OCI-LY3 (cell line): ENCODE data around the gene FLCN.
A peak's percentile ranks its signal among the peaks of the same experiment; 100 is the strongest.

Experiments
- H2AFZ ChIP-seq: fragments of 200-600, 300-600 bp; shearing (Covaris generic); 2 replicates; pipeline ENCODE4 v1.6.0; 2014; ENCODE audit warnings: antibody characterized with exemption, low read depth, low read length
- H3K27ac ChIP-seq: fragments of 200-600, 300-600 bp; sonication (generic); 2 replicates; pipeline ENCODE4 v1.5.1; 2014; ENCODE audit warnings: mild to moderate bottlenecking, low read length, moderate library complexity, mixed read lengths
- H3K27me3 ChIP-seq: fragments of 200-600, 300-600 bp; sonication (generic); 2 replicates; pipeline ENCODE4 v1.6.1; 2014; ENCODE audit warnings: low read depth, low read length, mixed read lengths
- H3K36me3 ChIP-seq: fragments of 200-600, 300-600 bp; sonication (generic); replicated peaks from 2 replicates; pipeline ENCODE3; 2014; ENCODE audit warnings: low read depth, low read length, mixed read lengths
- H3K4me1 ChIP-seq: fragments of 300-600, 200-600 bp; sonication (generic); 2 replicates; pipeline ENCODE4 v1.6.1; 2014; ENCODE audit warnings: low read length, mixed read lengths
- H3K4me2 ChIP-seq: fragments of 200-600, 300-600 bp; sonication (generic); 2 replicates; pipeline ENCODE4 v1.6.1; 2014; ENCODE audit warnings: low read length, mixed read lengths
- H3K4me3 ChIP-seq: fragments of 300-600, 200-600 bp; sonication (generic); 2 replicates; pipeline ENCODE4 v1.5.1; 2014; ENCODE audit warnings: antibody characterized with exemption, mild to moderate bottlenecking, low read length, moderate library complexity
- H3K79me2 ChIP-seq: fragments of 300-600, 200-600 bp; shearing (Covaris generic); 2 replicates; pipeline ENCODE4 v1.6.1; 2014; ENCODE audit warnings: mild to moderate bottlenecking, low read length, mixed read lengths
- H3K9ac ChIP-seq: fragments of 300-600, 200-600 bp; shearing (Covaris generic); 2 replicates; pipeline ENCODE4 v1.6.0; 2014; ENCODE audit warnings: mild to moderate bottlenecking, low read length, moderate library complexity
- H3K9me3 ChIP-seq: fragments of 200-600, 300-600 bp; shearing (Covaris generic); 2 replicates; pipeline ENCODE4 v1.6.1; 2014; ENCODE audit warnings: low read length, mixed read lengths; ENCODE audit not compliant: insufficient read depth
- H4K20me1 ChIP-seq: fragments of 200-600, 300-600 bp; sonication (generic); 2 replicates; pipeline ENCODE4 v1.6.1; 2016; ENCODE audit warnings: low read length, mixed read lengths; ENCODE audit not compliant: insufficient read depth
- EZH2phosphoT487 ChIP-seq: fragments of 200-600 bp; shearing (Covaris generic); IDR thresholded peaks from 2 replicates; pipeline ENCODE4 v1.6.1; 2018; ENCODE audit warnings: antibody characterized with exemption, mixed run types, low read depth
- TF ChIP-seq, protein P1 (sequence below): fragments of 200-600, 300-600 bp; sonication (generic); IDR thresholded peaks from 2 replicates; pipeline ENCODE4 v1.5.1; 2014; ENCODE audit warnings: antibody characterized with exemption, low read length, low read depth

Gene FLCN

DNA sequence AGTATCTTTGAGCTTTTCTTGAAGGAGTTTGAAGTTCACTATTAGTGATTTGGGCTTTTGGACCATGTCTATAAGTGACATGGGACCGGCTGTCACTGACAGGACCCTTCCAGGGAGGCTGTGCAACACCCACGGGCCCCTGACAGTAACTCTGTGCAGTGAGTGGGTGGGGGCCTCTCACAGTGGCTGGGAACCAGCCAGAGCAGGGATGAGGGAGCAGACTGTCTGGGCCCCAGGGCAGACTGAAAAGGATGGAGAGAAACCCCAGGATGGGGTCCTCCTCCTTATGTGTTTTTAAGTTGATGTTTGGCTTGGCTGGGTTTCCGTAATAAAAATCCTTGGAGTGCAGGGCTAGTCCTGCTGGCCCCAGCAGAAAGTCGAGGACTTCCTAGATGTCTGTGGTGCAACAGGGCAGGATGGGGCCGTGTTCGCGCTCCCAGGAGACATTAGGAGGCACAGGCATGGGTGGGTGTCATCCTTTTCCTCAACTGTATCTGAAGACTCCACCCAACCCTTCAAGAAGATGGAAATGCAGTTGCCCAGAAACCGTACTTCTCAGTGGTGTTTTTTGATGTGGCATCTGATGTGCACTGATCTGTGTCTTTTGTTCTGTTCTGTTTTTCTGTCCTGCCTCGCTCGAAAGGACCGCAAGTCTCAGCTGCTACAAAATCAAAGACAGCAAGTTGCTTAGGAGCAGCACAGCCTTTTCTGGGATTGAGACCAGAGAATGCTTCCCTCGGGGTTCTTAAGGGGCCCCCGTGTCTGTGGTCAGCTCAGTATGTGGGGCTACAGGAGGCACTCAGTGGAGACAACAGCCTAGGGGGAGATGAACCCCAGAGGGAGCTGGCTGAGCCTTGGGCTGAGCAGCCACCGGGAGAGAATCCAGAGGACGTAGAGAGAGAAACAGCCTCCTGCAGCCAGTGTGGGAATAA lies 55.0 kb downstream of the FLCN start:
- Histone ChIP-seq H3K79me2 (no peaks in the 10 kb centered on the region), H3K9ac (no peak overlapping the region), H3K27me3 (no peaks in the 10 kb centered on the region), H3K36me3 (peaks cover 7% of the 10 kb centered on the region), H3K27ac (no peak overlapping the region), H2AFZ (no peak overlapping the region), H3K4me3 (no peak overlapping the region), H3K4me2 (peak overlapping the region; percentile 48), H4K20me1 (no peaks in the 10 kb centered on the region), H3K4me1 (peaks cover 24% of the 10 kb centered on the region), H3K9me3 (no peaks in the 10 kb centered on the region)
- no peak for TF ChIP-seq EZH2phosphoT487
- TF ChIP-seq, protein P1, sequence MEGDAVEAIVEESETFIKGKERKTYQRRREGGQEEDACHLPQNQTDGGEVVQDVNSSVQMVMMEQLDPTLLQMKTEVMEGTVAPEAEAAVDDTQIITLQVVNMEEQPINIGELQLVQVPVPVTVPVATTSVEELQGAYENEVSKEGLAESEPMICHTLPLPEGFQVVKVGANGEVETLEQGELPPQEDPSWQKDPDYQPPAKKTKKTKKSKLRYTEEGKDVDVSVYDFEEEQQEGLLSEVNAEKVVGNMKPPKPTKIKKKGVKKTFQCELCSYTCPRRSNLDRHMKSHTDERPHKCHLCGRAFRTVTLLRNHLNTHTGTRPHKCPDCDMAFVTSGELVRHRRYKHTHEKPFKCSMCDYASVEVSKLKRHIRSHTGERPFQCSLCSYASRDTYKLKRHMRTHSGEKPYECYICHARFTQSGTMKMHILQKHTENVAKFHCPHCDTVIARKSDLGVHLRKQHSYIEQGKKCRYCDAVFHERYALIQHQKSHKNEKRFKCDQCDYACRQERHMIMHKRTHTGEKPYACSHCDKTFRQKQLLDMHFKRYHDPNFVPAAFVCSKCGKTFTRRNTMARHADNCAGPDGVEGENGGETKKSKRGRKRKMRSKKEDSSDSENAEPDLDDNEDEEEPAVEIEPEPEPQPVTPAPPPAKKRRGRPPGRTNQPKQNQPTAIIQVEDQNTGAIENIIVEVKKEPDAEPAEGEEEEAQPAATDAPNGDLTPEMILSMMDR, result no peak

DNA sequence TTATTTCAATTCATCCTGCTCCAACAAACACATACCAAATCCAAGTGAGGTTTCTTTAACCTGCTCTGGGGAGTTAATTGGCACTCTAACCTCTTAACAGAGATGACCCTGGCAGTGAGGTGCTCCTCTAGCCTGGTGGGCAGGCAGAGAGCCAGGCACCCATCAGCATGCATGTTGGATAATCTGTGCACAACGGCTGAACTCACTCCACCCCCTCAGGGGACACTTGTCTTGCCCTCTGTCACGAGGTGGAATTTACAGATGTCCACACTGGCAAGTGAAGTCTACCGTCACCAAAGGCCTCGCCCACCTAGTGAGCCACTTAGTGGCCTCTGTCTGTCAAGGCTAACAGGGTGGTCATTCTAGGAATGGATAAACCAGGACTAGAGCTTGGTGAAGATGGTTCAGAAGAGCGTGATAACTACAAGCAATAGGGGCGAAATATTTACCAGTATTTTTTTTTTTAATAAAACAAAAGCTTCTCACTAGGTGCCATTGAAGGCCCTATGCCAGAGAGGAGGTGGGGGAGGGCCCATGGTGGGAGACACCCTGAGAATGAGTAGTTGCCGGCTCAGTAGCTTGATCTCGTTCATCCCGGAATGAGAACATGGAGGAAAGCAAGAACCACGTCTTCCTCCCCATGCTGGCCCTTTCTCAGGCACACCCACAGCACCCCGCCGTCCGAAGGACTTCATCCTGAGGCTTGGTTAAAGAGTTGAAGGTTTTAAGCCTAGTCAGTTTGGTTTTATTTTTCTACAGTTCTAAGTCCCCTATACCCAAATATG lies 56.0 kb downstream of the FLCN start:
- no peaks in the 10 kb centered on the region for H3K9me3 ChIP-seq
- H2AFZ ChIP-seq, result no peak overlapping the region
- H3K27ac ChIP-seq, result no peak overlapping the region
- H3K4me2 ChIP-seq, result no peak overlapping the region
- TF ChIP-seq, protein P1, result no peak
- TF ChIP-seq EZH2phosphoT487, result no peak
- H3K4me3 ChIP-seq, result no peak overlapping the region
- H3K79me2 ChIP-seq, result no peaks in the 10 kb centered on the region
- peaks cover 7% of the 10 kb centered on the region for H3K36me3 ChIP-seq
- H3K27me3 ChIP-seq, result no peaks in the 10 kb centered on the region
- H4K20me1 ChIP-seq, result no peaks in the 10 kb centered on the region
- H3K4me1 ChIP-seq, result peaks cover 24% of the 10 kb centered on the region
- no peak overlapping the region for H3K9ac ChIP-seq

DNA sequence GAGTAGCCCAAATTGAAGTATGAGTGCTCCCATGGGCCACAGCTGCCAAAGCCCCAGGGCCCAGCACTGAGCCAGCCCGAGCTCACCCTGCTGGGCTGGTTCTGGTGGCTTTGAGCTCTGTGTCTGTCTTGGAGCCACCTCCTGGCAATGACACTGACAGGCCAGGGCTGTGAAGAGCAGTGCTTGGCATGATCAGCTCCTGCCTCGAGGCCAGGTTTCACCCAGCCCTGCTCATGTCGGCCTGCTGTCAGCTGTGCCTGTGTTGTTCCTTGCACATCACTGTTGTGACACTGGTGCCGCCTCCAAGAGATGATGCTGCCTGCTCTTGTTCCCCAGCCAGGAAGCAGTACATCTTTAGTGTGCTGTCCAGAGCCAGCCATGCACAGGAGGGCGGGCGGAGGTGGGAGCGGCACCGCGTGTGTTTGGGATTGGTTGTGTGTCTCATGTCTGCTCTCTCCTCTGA lies 56.8 kb downstream of the FLCN start:
- no peak overlapping the region for H3K4me2 ChIP-seq
- no peak overlapping the region for H3K27ac ChIP-seq
- H2AFZ ChIP-seq, result no peak overlapping the region
- TF ChIP-seq EZH2phosphoT487, result no peak
- TF ChIP-seq, protein P1, result no peak
- peaks cover 7% of the 10 kb centered on the region for H3K36me3 ChIP-seq
- H4K20me1 ChIP-seq, result no peaks in the 10 kb centered on the region
- H3K4me1 ChIP-seq, result peaks cover 24% of the 10 kb centered on the region
- H3K9ac ChIP-seq, result no peak overlapping the region
- H3K79me2 ChIP-seq, result no peaks in the 10 kb centered on the region
- no peaks in the 10 kb centered on the region for H3K27me3 ChIP-seq
- H3K9me3 ChIP-seq, result no peaks in the 10 kb centered on the region
- no peak overlapping the region for H3K4me3 ChIP-seq

DNA sequence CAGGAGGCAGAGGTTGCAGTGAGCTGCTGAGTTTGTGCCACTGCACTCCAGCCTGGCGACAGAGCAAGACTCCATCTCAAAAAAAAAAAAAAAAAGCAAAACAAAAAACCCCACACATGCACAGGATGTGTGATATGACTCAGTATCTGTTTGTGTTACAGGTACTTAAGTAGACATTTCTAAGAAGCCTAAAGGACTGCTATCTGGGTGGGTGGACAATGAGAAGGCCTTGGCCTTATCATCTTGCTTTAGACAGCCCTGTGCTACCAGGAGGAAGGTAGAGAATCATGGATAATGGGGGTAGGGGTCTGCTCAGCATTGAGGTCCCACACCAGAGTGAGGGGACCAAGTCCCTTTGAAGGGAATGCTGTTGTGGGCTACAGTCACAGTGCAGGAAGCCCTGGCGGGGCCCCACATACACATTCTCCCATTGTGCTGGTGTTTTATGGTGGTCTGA lies 57.6 kb downstream of the FLCN start:
- H3K36me3 ChIP-seq, result peaks cover 7% of the 10 kb centered on the region
- H4K20me1 ChIP-seq, result no peaks in the 10 kb centered on the region
- H2AFZ ChIP-seq, result no peak overlapping the region
- H3K4me2 ChIP-seq, result peak overlapping the region; percentile 22; the same call in 1 of the 2 replicates
- H3K27ac ChIP-seq, result peak overlapping the region; percentile 14; the same call in 1 of the 2 replicates
- H3K79me2 ChIP-seq, result no peaks in the 10 kb centered on the region
- no peaks in the 10 kb centered on the region for H3K27me3 ChIP-seq
- no peak overlapping the region for H3K9ac ChIP-seq
- TF ChIP-seq EZH2phosphoT487, result no peak
- TF ChIP-seq, protein P1, result no peak
- H3K4me3 ChIP-seq, result no peak overlapping the region
- no peaks in the 10 kb centered on the region for H3K9me3 ChIP-seq
- H3K4me1 ChIP-seq, result peaks cover 24% of the 10 kb centered on the region
